Lung (tissue), 12 donors: Measurements from ENCODE around the gene ADCY1. TPM values are rescaled to one million over a fixed set of nuclear protein-coding genes. Genes with fewer than 3 reads are reported as not detected.
"Not testable (repeated sequence)": the region's sequence is repeated elsewhere in the genome, so short reads cannot be mapped to it uniquely, and the experiment has no call there.

Source experiments
- ATAC-seq: fragments of 200-7000 bp; cut with Tn5 transposase; one replicate; pipeline ENCODE4 v1.9.1; 2020; ENCODE audit warnings: moderate number of reproducible peaks; ENCODE audit not compliant: insufficient read depth, low FRiP score
- DNase-seq, 3 donors: peaks; one replicate each; pipeline ENCODE4 v3.0.0-alpha.2; 2013 to 2017
- H3K27ac ChIP-seq, 2 donors: one replicate each; pipeline ENCODE4 v1.5.1; 2013; ENCODE audit warnings: mild to moderate bottlenecking in 2 of 2, moderate library complexity in 2 of 2, control low read depth in 1 of 2, inconsistent platforms in 1 of 2, low read depth in 1 of 2, low read length in 1 of 2
- H3K27me3 ChIP-seq, 3 donors: one replicate each; pipeline ENCODE4 v1.5.1; 2013; ENCODE audit warnings: low read length in 2 of 3; ENCODE audit not compliant: control insufficient read depth in 3 of 3, insufficient read depth in 3 of 3
- H3K36me3 ChIP-seq, 4 donors: one replicate each; pipeline ENCODE4 v1.5.1; 2013; ENCODE audit warnings: low read length in 4 of 4, mild to moderate bottlenecking in 1 of 4, moderate library complexity in 1 of 4; ENCODE audit not compliant: control insufficient read depth in 4 of 4, insufficient read depth in 4 of 4
- H3K4me1 ChIP-seq, 5 donors: one replicate each; pipeline ENCODE4 v1.5.1; 2013; ENCODE audit warnings: low read length in 5 of 5, mild to moderate bottlenecking in 2 of 5, moderate library complexity in 1 of 5; ENCODE audit not compliant: control insufficient read depth in 5 of 5, insufficient read depth in 5 of 5
- H3K4me3 ChIP-seq: one replicate; pipeline ENCODE4 v1.5.1; 2013; ENCODE audit warnings: mild to moderate bottlenecking, control low read depth, moderate library complexity
- H3K9ac ChIP-seq, 2 donors: one replicate each; pipeline ENCODE4 v1.5.1; 2013; ENCODE audit warnings: low read length in 2 of 2, control low read depth in 1 of 2; ENCODE audit not compliant: insufficient read depth in 1 of 2
- H3K9me3 ChIP-seq, 4 donors: one replicate each; pipeline ENCODE4 v1.5.1; 2013; ENCODE audit warnings: low read length in 3 of 4, mild to moderate bottlenecking in 1 of 4, moderate library complexity in 1 of 4; ENCODE audit not compliant: control insufficient read depth in 4 of 4, insufficient read depth in 3 of 4
- WGBS, 2 donors: extraction: QIAGEN DNeasy Blood & Tissue Kit; methylation state at CpG; one replicate each; pipeline ENCODE4 v1.1.7; 2013; 5-methylcytosine and 5-hydroxymethylcytosine counted together
- polyA plus RNA-seq, 2 donors: library from polyadenylated mRNA; stranded (reverse); fragments of 200-250 nt; gene quantifications; one replicate each; pipeline ENCODE4 v1.2.1, GENCODE V29; 2013
- total RNA-seq, 2 donors: library from RNA; depleted of rRNA in 1 of 2; stranded (reverse); fragments of >200 nt in 1 of 2; gene quantifications; one replicate each; pipeline ENCODE4 v1.2.1, GENCODE V29; 2014 to 2021
- TF ChIP-seq, protein P1 (sequence below): IDR thresholded peaks from 2 replicates; pipeline ENCODE4 v1.5.1; 2012; ENCODE audit warnings: mild to moderate bottlenecking; ENCODE audit errors: control extremely low read depth, extremely low read depth
- donor health status: control.
- donor health status: control.
- donor health status: Bipolar disorder and iron deficiency.
- donor health status: healthy.
- donor health status: DM: yes; HTN: yes; CAD: no.

Gene ADCY1
- total and polyA plus RNA-seq, 4 donors = 0.14 to 1.8 (median 0.28) TPM

DNA sequence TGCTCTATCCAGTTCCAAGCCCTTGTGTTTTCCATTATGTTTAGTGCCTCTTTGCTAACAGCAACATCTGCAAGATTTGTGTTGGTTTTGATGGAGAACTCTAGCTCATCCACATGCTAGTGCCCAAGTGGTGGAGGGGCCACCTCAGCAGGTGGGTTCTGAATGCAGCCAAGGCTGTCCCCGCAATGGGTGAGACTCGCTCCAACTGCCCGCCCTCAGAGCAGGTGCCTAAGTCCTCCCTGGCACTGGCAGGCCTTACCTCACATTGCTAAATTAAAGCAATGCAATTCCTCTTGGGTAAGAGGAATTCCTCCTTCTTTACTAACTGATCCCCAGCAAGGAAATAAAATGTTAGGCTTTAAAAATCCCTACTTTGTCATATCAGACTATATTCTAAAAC lies 146.8 kb downstream of the ADCY1 start:
- H3K27me3 ChIP-seq = no peaks in the 10 kb centered on the region
- H3K4me1 ChIP-seq = peaks cover 0 to 6% (median 0%) of the 10 kb centered on the region in 5 donors
- WGBS, 2 donors = 95 to 98% methylated on average over 3 of the region's 3 CpGs
- no peak overlapping the region for H3K9ac ChIP-seq
- ATAC-seq (no peak), DNase-seq (no peak)
- H3K36me3 ChIP-seq = peaks cover 0 to 14% (median 11%) of the 10 kb centered on the region in 4 donors
- H3K9me3 ChIP-seq = no peaks in the 10 kb centered on the region
- H3K27ac ChIP-seq = no peak overlapping the region
- no peak overlapping the region for H3K4me3 ChIP-seq
- TF ChIP-seq, protein P1, sequence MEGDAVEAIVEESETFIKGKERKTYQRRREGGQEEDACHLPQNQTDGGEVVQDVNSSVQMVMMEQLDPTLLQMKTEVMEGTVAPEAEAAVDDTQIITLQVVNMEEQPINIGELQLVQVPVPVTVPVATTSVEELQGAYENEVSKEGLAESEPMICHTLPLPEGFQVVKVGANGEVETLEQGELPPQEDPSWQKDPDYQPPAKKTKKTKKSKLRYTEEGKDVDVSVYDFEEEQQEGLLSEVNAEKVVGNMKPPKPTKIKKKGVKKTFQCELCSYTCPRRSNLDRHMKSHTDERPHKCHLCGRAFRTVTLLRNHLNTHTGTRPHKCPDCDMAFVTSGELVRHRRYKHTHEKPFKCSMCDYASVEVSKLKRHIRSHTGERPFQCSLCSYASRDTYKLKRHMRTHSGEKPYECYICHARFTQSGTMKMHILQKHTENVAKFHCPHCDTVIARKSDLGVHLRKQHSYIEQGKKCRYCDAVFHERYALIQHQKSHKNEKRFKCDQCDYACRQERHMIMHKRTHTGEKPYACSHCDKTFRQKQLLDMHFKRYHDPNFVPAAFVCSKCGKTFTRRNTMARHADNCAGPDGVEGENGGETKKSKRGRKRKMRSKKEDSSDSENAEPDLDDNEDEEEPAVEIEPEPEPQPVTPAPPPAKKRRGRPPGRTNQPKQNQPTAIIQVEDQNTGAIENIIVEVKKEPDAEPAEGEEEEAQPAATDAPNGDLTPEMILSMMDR = no peak

DNA sequence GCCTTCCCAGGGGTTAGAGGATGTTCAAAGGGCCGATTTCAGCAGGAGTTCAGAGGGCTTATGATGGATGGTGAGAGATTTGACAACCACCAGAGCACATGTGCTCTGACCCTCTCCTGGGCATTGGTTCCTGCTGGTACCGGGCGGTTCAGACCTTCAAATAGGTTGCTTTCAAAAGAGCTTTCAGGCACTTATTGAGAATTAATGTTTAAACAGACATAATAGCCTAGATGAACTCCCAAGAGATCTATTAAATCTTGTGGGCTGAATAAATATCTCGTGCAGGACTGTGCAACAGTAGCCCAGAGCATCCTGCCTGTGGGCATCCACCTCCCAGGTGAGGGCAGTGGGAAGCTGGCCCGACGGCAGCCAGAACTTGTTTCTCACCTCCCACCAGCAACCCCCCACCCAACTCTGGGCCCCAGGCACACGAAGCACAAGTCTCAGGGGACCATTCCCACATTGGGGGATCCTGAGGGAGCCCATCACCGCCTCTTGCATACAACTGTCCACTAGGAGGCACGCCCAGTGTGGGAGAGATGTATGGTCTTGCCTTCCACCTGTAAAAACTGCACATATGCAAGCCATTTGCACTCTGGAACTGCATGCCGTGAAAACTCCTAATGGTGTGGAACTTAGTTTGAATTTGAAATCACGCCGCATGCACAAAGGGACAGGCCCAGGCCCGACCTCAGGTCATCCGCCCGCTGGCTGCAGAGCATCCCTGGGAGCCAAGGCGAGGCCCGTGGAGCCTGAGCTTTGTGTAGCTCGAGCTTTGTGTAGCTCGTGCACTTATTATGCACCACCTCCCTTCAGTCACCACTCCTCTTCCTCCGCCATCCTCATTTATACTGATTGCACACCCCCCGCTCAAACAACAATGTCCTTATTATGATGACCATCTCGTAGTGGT lies 147.8 kb downstream of the ADCY1 start:
- no peak for ATAC-seq
- DNase-seq = no peak
- Histone ChIP-seq H3K4me1 (peaks cover 0 to 1% (median 0%) of the 10 kb centered on the region in 5 donors), H3K27me3 (no peaks in the 10 kb centered on the region), H3K27ac (no peak overlapping the region), H3K9ac (no peak overlapping the region), H3K4me3 (no peak overlapping the region), H3K9me3 (peaks cover 0 to 3% (median 0%) of the 10 kb centered on the region in 4 donors), H3K36me3 (peaks cover 3 to 20% (median 11%) of the 10 kb centered on the region in 4 donors)
- TF ChIP-seq, protein P1 = no peak
- WGBS, 2 donors = 88 to 95% methylated on average over 22 of the region's 22 CpGs

DNA sequence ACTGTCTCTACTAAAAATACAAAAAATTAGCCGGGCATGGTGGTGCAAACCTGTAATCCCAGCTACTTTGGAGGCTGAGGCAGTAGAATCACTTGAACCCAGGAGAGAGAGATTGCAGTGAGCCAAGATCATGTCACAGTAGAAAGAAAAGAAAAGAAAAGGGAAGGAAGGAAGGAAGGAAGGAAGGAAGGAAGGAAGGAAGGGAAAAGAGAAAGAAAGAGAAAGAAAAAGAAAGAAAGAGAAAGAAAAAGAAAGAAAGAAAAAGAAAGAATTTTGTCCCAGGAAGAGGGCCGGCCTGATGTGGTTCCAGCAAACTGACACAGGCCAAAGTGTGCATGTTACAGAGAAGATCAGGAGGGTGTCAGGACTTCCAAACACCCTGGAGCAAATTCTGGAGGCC lies 151.1 kb downstream of the ADCY1 start:
- DNase-seq = not testable (repeated sequence)

DNA sequence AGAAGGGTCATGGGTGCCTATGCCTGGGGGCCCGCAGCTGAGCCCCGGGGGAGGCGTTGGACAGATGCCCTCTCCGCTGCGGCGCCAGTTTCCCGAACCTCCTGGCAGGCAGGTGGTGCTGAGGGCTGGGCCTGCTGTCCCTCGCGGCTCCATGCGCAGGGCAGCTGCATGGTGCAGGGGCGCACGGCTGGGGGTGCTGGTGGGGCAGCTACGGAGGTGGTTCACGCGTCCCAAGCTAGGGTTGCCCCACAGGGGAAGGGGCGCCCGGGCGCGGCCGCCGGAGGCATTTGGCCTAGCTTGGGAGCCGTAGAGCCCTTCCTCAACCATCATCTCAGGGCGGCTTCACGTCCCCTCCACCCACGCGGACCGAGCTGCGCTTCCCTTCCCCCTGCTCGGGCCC lies 152.7 kb downstream of the ADCY1 start:
- H3K27ac ChIP-seq = no peak overlapping the region
- ATAC-seq = no peak

More for the DNA sequence above, 151.1 kb downstream of the ADCY1 start:
- H3K4me1 ChIP-seq, H3K27ac ChIP-seq, H3K9ac ChIP-seq, ATAC-seq, H3K4me3 ChIP-seq, H3K9me3 ChIP-seq, H3K27me3 ChIP-seq: not testable (repeated sequence)
- 91 to 96% methylated on average over 2 of the region's 2 CpGs for WGBS, 2 donors
- peaks cover 8 to 22% (median 16%) of the 10 kb centered on the region in 4 donors for H3K36me3 ChIP-seq

DNA sequence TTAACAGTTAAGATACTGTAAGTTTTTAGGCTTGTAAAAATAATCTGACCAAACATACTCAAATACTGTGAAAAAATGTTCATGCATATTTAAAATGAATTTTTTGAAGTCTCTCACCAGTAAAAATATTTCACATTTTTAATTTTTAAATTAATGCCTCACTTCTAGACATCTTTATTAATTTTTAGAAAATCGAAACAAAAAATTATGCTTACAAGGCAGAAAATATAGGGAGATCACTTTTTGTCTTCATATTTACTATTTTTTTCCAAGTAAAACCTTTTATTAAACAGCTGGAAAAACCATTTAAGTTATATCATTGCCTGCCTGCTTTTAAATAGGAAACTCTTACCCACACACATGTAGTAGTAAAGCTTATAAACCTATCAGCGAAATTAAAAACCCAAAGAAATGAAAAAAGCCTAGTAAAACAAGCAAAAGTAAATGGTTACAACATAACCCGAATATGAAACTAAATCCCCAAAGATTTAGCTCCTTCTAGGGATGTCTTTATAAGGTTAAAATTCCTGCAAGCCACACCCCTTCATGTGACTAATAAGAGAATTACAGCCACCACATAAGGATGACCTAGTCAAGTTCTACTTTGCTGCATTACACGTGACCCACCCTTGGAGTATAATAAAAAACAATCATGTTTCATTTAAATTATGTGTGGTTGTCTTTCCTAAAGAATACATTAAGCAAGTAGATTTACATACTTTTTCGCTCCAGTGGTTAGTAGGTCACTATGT lies 157.7 kb downstream of the ADCY1 start:
- not testable (repeated sequence) for H3K4me3 ChIP-seq, H3K9me3 ChIP-seq, H3K27ac ChIP-seq, H3K27me3 ChIP-seq, H3K36me3 ChIP-seq, ATAC-seq, H3K4me1 ChIP-seq, H3K9ac ChIP-seq
- WGBS, 2 donors = 88 to 90% methylated on average over 5 of the region's 5 CpGs
- peak in 2 of 3 donors; percentile 9 to 19 for DNase-seq

More for the DNA sequence above, 152.7 kb downstream of the ADCY1 start:
- WGBS, 2 donors = 96% methylated on average over 29 of the region's 29 CpGs
- peaks cover 0 to 4% (median 0%) of the 10 kb centered on the region in 4 donors for H3K9me3 ChIP-seq
- TF ChIP-seq, protein P1 = no peak
- DNase-seq = no peak
- no peak overlapping the region for H3K9ac ChIP-seq
- H3K4me3 ChIP-seq = no peak overlapping the region
- no peaks in the 10 kb centered on the region for H3K4me1 ChIP-seq
- H3K27me3 ChIP-seq = no peaks in the 10 kb centered on the region
- H3K36me3 ChIP-seq = peaks cover 8 to 22% (median 16%) of the 10 kb centered on the region in 4 donors
